Melanocyte of skin (primary cell): ENCODE measurements around the gene KMO. TPM values are rescaled to one million over a fixed set of nuclear protein-coding genes. Genes with fewer than 3 reads are reported as not detected.

ENCODE experiments used
- total RNA-seq, 2 donors: library from RNA; depleted of rRNA; stranded (reverse); fragments of >200 nt; gene quantifications; 2 replicates each; pipeline ENCODE4 v1.2.3, GENCODE V29; 2012

The KMO gene
- total RNA-seq = 1 to 10 TPM; 6.9 to 7.7 TPM

DNA sequence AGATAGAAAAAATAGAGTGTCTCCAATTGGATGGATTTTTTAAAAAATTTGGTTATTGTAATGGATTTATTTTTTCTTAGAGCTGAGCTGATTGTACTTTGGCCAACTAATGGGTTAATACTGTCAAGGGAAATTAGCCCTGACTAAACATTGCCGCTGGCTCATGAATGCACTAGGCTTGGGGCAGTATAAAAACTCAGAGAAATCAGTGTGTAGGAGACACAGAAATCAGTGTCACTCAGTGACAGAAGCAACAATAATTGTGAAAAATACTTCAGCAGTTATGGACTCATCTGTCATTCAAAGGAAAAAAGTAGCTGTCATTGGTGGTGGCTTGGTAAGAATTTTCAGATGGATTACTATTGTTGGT is at the start of gene KMO:
KMO (plus strand) TSS at position 217 of the 370 bp plus-strand sequence; CDS start at position 284, 67 bp downstream.

GRCh38 chr1:241519308-241520079 is 12.7 kb upstream of the KMO start, which contains the start of gene FH:
Gene FH (minus strand): TSS chr1:241519755. CDS start chr1:241519722, 33 bp downstream.

DNA sequence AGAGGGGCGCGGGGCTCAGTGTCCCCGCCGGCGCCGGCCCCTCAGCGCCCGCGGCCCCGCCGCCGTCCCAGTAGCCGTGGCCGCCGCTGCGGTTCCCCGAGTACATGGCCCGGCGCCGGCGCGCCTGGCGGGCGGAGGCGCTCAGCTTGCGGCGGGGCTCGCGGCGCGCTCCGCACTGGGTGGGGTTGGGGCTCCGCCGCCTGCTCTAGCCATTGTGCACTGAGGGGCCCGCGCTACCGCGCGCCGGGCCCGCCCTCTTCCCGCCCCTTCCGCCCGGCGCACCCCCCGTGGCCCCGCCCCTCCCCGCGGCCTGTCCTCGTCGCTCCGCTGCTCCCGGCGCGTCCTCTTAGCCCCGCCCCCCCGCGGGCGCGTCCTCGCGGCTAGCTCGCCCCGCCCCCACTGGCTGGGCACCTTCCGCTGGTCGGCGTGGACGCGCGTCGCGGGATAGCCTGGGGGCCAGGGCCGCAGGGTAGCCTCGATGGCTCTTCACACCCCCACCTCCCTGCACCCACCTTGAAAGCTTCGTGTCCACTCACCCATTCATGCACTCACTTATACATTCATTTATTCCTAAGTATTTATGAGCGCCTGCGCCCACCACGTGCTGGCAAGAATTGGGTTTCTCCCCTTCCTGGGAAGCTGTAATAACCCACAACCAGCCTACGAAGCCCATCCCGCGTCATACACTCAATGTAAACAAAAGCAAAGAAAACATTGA is 108.1 kb downstream of the KMO start, which contains the start of the genes CHML and OPN3:
CHML (minus strand) TSS at position 221 of the 718 bp plus-strand sequence. CDS start 4,603 bp downstream, outside the sequence.
OPN3 (minus strand) TSS at position 221 of the 718 bp plus-strand sequence; CDS start at position 106, 115 bp downstream.

Other genes with a start within 250 kb of the KMO start
- under 1 TPM in 1 of 2 donors, not detected in 1; 0.34 TPM for gene RGS7, start 175.2 kb upstream of the KMO start, total RNA-seq
- 100 to 1,000 TPM; 131 to 201 TPM for gene FH, start 12.6 kb upstream of the KMO start, total RNA-seq
- 10 to 100 TPM in 1 of 2 donors, 1 to 10 TPM in 1; 10.0 to 12.0 TPM for gene CHML, start 108.0 kb downstream of the KMO start, total RNA-seq
- 10 to 100 TPM; 19.0 to 27.2 TPM for gene OPN3, start 108.0 kb downstream of the KMO start, total RNA-seq
- under 1 TPM in 1 of 2 donors, not detected in 1; 0.34 TPM for gene WDR64, start 119.9 kb downstream of the KMO start, total RNA-seq